Measurements from ENCODE around the gene EXD2. TPM values are rescaled to one million over a fixed set of nuclear protein-coding genes. Genes with fewer than 3 reads are reported as not detected.

The EXD2 gene
- total and polyA plus RNA-seq, 2 of the 13 experiments (the other 11 are each of a cell fraction or from before 2014, with no cell fraction given), result 9.5 to 15.1 TPM

DNA sequence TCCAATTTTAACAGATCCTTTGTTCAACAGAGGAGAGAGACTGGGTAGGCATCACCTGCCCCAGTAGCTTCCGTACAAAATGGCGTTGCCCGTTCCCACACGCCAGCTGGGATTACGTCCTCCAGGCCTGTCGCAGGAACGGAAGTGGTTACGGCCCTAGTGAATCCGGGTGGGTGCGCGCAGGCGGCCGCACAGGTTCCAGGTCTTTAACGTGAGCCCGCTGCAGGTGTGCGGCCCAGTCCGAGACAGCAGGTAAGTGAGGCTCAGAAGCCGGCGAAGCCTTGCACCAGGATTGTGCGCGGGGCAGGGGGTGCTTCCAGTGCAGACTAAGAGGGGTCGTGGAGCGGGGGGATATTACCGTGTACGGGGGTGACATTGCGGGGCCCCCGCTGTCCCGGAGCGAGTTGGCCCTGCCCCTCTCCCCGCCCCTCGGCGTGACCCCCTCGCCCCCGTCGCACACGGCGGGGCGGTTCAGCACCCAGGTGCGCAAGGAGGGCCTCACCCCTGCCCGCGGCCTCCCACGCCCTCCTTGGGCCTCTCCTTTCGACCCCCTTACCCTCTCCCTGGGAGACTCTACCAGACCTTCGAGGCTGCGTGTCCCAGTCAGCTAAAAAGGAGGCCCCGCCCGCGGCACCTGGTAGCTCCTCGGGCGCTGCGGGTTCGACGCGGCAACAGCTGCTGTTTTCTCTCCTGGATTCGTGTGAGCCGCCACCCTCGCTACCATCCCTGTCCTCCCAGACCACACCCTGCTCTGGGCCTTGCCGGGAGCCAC is at the start of gene EXD2 (continued):
- TF ChIP-seq FOXO4 (CRISPR knock-in tag; conservative IDR thresholded peaks at IDR 0.05), result no peak
- peak; percentile 10; the same call in 1 of the 2 replicates for TF ChIP-seq ZNF263 (CRISPR knock-in tag; IDR thresholded peaks at IDR 0.05)
- TF ChIP-seq ELF1 (CRISPR knock-in tag; IDR thresholded peaks at IDR 0.05), result peak; percentile 79
- peak; percentile 70; the same call in 1 of the 2 replicates for TF ChIP-seq ZNF256 (CRISPR knock-in tag; conservative IDR thresholded peaks at IDR 0.05)
- TF ChIP-seq, protein P1, sequence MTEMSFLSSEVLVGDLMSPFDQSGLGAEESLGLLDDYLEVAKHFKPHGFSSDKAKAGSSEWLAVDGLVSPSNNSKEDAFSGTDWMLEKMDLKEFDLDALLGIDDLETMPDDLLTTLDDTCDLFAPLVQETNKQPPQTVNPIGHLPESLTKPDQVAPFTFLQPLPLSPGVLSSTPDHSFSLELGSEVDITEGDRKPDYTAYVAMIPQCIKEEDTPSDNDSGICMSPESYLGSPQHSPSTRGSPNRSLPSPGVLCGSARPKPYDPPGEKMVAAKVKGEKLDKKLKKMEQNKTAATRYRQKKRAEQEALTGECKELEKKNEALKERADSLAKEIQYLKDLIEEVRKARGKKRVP (CRISPR knock-in tag; IDR thresholded peaks at IDR 0.05), result peak in 1 of 2 experiments; percentile 68; a peak in 1 of 4 replicates
- peak; percentile 78; the same call in 1 of the 2 replicates for TF ChIP-seq FOXK1 (CRISPR knock-in tag; IDR thresholded peaks at IDR 0.05; ENCODE audit: borderline replicate concordance, low read depth)
- no peak for TF ChIP-seq ZNF567 (CRISPR knock-in tag; IDR thresholded peaks at IDR 0.05; ENCODE audit: borderline replicate concordance)
- peak; percentile 68 for TF ChIP-seq BCL3 (CRISPR knock-in tag; IDR thresholded peaks at IDR 0.05)
- TF ChIP-seq ZNF44 (CRISPR knock-in tag; IDR thresholded peaks at IDR 0.05), result no peak; the same call in 1 of the 2 replicates
- no peak; the same call in 1 of the 2 replicates for TF ChIP-seq ZNF816 (CRISPR knock-in tag; IDR thresholded peaks at IDR 0.05; ENCODE audit: borderline replicate concordance)
- no peak for TF ChIP-seq JUNB (CRISPR knock-in tag; IDR thresholded peaks at IDR 0.05; ENCODE audit: borderline replicate concordance)
- peak; percentile 43; the same call in 1 of the 2 replicates for TF ChIP-seq ZKSCAN8 (CRISPR knock-in tag; IDR thresholded peaks at IDR 0.05; ENCODE audit: borderline replicate concordance)
- TF ChIP-seq NCOA5 (CRISPR knock-in tag; IDR thresholded peaks at IDR 0.05), result no peak
- TF ChIP-seq ZNF382 (CRISPR knock-in tag; IDR thresholded peaks at IDR 0.05; ENCODE audit: borderline replicate concordance), result no peak
- peak; percentile 77 for TF ChIP-seq ZNF883 (CRISPR knock-in tag; IDR thresholded peaks at IDR 0.05; ENCODE audit: not compliant biosample characterization)
- TF ChIP-seq KAT7 (CRISPR knock-in tag; IDR thresholded peaks at IDR 0.05; ENCODE audit: borderline replicate concordance), result peak; percentile 95
- TF ChIP-seq, protein P2, sequence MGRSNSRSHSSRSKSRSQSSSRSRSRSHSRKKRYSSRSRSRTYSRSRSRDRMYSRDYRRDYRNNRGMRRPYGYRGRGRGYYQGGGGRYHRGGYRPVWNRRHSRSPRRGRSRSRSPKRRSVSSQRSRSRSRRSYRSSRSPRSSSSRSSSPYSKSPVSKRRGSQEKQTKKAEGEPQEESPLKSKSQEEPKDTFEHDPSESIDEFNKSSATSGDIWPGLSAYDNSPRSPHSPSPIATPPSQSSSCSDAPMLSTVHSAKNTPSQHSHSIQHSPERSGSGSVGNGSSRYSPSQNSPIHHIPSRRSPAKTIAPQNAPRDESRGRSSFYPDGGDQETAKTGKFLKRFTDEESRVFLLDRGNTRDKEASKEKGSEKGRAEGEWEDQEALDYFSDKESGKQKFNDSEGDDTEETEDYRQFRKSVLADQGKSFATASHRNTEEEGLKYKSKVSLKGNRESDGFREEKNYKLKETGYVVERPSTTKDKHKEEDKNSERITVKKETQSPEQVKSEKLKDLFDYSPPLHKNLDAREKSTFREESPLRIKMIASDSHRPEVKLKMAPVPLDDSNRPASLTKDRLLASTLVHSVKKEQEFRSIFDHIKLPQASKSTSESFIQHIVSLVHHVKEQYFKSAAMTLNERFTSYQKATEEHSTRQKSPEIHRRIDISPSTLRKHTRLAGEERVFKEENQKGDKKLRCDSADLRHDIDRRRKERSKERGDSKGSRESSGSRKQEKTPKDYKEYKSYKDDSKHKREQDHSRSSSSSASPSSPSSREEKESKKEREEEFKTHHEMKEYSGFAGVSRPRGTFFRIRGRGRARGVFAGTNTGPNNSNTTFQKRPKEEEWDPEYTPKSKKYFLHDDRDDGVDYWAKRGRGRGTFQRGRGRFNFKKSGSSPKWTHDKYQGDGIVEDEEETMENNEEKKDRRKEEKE (IDR thresholded peaks at IDR 0.05), result no peak
- TF ChIP-seq, protein P3, sequence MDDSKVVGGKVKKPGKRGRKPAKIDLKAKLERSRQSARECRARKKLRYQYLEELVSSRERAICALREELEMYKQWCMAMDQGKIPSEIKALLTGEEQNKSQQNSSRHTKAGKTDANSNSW (CRISPR knock-in tag; IDR thresholded peaks at IDR 0.05; ENCODE audit: borderline replicate concordance), result no peak; the same call in 1 of the 2 replicates
- TF ChIP-seq ZNF496 (CRISPR knock-in tag; IDR thresholded peaks at IDR 0.05; ENCODE audit: insufficient replicate concordance), result no peak
- no peak for TF ChIP-seq MLLT10 (CRISPR knock-in tag; IDR thresholded peaks at IDR 0.05)
- TF ChIP-seq ZNF605 (CRISPR knock-in tag; IDR thresholded peaks at IDR 0.05), result peak; percentile 16; the same call in 1 of the 2 replicates
- no peak; the same call in 1 of the 2 replicates for TF ChIP-seq HES4 (CRISPR knock-in tag; IDR thresholded peaks at IDR 0.05; ENCODE audit: borderline replicate concordance)

All from HepG2 (cell line).